Stimulated activated naive B cell treated with anti-CD40 and anti-IgM and Interleukin-4, amounts not matched to agents 10 μg/mL and 1 μg/mL and 100 μg/mL, for 72 hours (primary cell): ENCODE data around the gene CHD2.
"Not testable (repeated sequence)": the region's sequence is repeated elsewhere in the genome, so short reads cannot be mapped to it uniquely, and the experiment has no call there.

ENCODE experiments used
- ATAC-seq, 2 donors: fragments of 150-1000 bp; cut with Tn5 transposase; replicated peaks; 2 replicates each; pipeline ENCODE4 v1.10.0; 2021; ENCODE audit warnings: moderate library complexity in 1 of 2
- DNase-seq: peaks from one replicate; pipeline ENCODE4 v3.0.0; 2021
- H3K27ac Mint-ChIP-seq: one replicate; pipeline ENCODE4 v1.8.0; 2022; ENCODE audit warnings: mild to moderate bottlenecking, mixed read lengths
- H3K27me3 Mint-ChIP-seq, 2 donors: one replicate each; pipeline ENCODE4 v1.8.0; 2022; ENCODE audit warnings: mixed read lengths in 2 of 2
- H3K36me3 Mint-ChIP-seq, 2 donors: one replicate each; pipeline ENCODE4 v1.8.0; 2022; ENCODE audit warnings: mixed read lengths in 2 of 2, mild to moderate bottlenecking in 1 of 2
- H3K4me1 Mint-ChIP-seq, 2 donors: one replicate each; pipeline ENCODE4 v1.8.0; 2022; ENCODE audit warnings: mixed read lengths in 2 of 2, mild to moderate bottlenecking in 1 of 2
- H3K4me3 Mint-ChIP-seq, 2 donors: one replicate each; pipeline ENCODE4 v1.8.0; 2022; ENCODE audit warnings: mild to moderate bottlenecking in 2 of 2, mixed read lengths in 2 of 2, moderate library complexity in 1 of 2
- H3K9me3 Mint-ChIP-seq, 2 donors: one replicate each; pipeline ENCODE4 v1.8.0; 2022; ENCODE audit warnings: mixed read lengths in 2 of 2, mild to moderate bottlenecking in 1 of 2

The CHD2 gene

DNA sequence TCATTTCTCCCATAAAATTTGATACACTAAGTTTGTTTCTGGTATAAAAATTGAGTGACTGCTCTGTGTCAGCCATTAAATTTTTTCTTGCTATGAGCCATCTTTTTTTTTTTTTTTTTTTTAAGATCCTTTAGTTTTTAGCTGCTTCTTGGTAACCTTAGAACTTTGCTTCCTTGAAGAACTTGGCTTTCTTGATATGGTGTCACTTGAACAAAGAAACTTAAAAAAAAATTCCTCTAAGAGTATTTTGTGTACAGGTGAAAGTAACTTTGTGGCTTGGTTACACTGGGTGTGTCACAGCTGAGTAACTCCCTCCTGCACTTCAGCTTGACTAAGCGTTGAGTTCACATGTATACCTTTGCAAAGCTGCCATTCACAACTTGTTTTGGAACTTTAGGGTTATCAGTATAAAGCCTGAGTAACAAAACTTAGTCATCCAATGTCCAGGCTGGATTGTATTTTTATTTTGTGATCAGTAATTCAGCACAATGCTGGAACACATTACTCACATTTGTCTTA lies 6.5 kb downstream of the CHD2 start:
- DNase-seq (no peak), ATAC-seq (peak; percentile 19 to 21)
- Mint-ChIP-seq H3K4me3 (peak overlapping the region; percentile 59 to 64), H3K27me3 (no peaks in the 10 kb centered on the region), H3K9me3 (peaks cover 0 to 6% of the 10 kb centered on the region in 2 donors), H3K4me1 (peaks cover 50 to 76% of the 10 kb centered on the region in 2 donors), H3K36me3 (peaks cover 48 to 63% of the 10 kb centered on the region in 2 donors), H3K27ac (peak overlapping the region; percentile 70)

DNA sequence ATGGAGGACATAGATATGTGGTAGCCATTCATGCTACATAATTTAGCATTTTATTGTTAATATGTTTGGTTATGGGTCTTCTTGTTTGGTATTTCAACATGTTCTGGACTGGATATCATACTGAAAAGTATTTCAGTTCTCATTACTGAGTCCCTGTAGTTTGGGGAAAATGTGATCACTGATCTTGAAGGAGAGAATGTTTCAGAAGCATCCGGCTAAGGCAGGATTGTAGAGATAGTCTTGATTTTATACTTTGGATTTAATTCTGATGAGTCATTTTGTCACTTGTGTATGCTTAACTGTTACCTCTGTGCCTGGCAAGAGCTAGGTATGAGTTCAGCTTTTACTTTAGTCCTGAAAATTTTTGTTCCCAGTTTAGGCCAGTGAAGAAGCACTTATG lies 7.1 kb downstream of the CHD2 start:
- H3K27me3 Mint-ChIP-seq = no peaks in the 10 kb centered on the region
- H3K4me1 Mint-ChIP-seq = peaks cover 56 to 83% of the 10 kb centered on the region in 2 donors
- peaks cover 0 to 7% of the 10 kb centered on the region in 2 donors for H3K9me3 Mint-ChIP-seq
- DNase-seq (no peak), ATAC-seq (no peak)
- H3K27ac Mint-ChIP-seq = peak overlapping the region; percentile 70
- H3K36me3 Mint-ChIP-seq = peaks cover 54 to 65% of the 10 kb centered on the region in 2 donors
- H3K4me3 Mint-ChIP-seq = peak overlapping the region; percentile 52 to 59

GRCh38 chr15:92907896-92908712 lies 8.0 kb downstream of the CHD2 start:
- Mint-ChIP-seq H3K4me1 (peaks cover 62 to 91% of the 10 kb centered on the region in 2 donors), H3K27ac (peak overlapping the region; percentile 70), H3K36me3 (peaks cover 54 to 65% of the 10 kb centered on the region in 2 donors), H3K27me3 (no peaks in the 10 kb centered on the region), H3K9me3 (peaks cover 0 to 7% of the 10 kb centered on the region in 2 donors), H3K4me3 (peak overlapping the region; percentile 51 to 71)
- no peak for DNase-seq
- ATAC-seq = no peak

GRCh38 chr15:92908713-92909057 lies 8.6 kb downstream of the CHD2 start:
- Mint-ChIP-seq H3K27ac (peak overlapping the region; percentile 61), H3K4me1 (peaks cover 65 to 97% of the 10 kb centered on the region in 2 donors), H3K4me3 (peak overlapping the region; percentile 51 to 71), H3K27me3 (no peaks in the 10 kb centered on the region), H3K9me3 (peaks cover 0 to 7% of the 10 kb centered on the region in 2 donors), H3K36me3 (peaks cover 57 to 68% of the 10 kb centered on the region in 2 donors)
- DNase-seq = no peak
- no peak for ATAC-seq

- peak overlapping the region in 1 of 2 donors; percentile 69 for H3K4me3 Mint-ChIP-seq
- peaks cover 52 to 64% of the 10 kb centered on the region in 2 donors for H3K36me3 Mint-ChIP-seq
- H3K27me3 Mint-ChIP-seq = no peaks in the 10 kb centered on the region
- no peak for ATAC-seq
- peak overlapping the region; percentile 77 for H3K27ac Mint-ChIP-seq
- DNase-seq = no peak
- H3K4me1 Mint-ChIP-seq = peaks cover 65 to 97% of the 10 kb centered on the region in 2 donors
- H3K9me3 Mint-ChIP-seq = peaks cover 0 to 7% of the 10 kb centered on the region in 2 donors
Observed at GRCh38 chr15:92909136-92909781, 9.1 kb downstream of the CHD2 start.

DNA sequence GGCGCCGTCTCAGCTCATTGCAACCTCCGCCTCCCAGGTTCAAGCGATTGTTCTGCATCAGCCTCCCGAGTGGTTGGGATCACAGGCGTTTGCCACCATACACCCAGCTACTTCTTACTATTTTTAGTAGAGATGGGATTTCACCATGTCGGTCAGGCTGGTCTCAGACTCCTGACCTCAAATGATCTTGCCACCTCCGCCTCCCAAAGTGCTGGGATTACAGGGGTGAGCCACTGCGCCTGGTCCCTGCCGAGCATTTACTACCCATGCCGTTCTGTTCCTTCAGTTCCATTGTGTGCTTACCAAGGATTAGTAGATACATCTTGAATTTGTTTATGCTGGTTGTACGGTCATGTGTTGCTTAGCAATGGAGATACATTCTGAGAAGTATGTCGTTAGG lies 10.3 kb downstream of the CHD2 start:
- Mint-ChIP-seq H3K27ac (peak overlapping the region; percentile 59), H3K9me3 (peaks cover 0 to 11% of the 10 kb centered on the region in 2 donors), H3K4me3 (no peak overlapping the region), H3K4me1 (peaks cover 64 to 97% of the 10 kb centered on the region in 2 donors), H3K27me3 (no peaks in the 10 kb centered on the region), H3K36me3 (peaks cover 56 to 68% of the 10 kb centered on the region in 2 donors)
- ATAC-seq (no peak), DNase-seq (no peak)

- H3K9me3 Mint-ChIP-seq = peaks cover 3 to 11% of the 10 kb centered on the region in 2 donors
- DNase-seq (no peak), ATAC-seq (no peak)
- H3K4me1 Mint-ChIP-seq = peaks cover 63 to 88% of the 10 kb centered on the region in 2 donors
- H3K36me3 Mint-ChIP-seq = peaks cover 65 to 73% of the 10 kb centered on the region in 2 donors
- no peaks in the 10 kb centered on the region for H3K27me3 Mint-ChIP-seq
- peak overlapping the region in 1 of 2 donors; percentile 72 for H3K4me3 Mint-ChIP-seq
- H3K27ac Mint-ChIP-seq = peak overlapping the region; percentile 97
Observed at GRCh38 chr15:92914103-92914499, 14.0 kb downstream of the CHD2 start.

- H3K27me3 Mint-ChIP-seq = no peaks in the 10 kb centered on the region
Observed at GRCh38 chr15:92914768-92915221, 14.7 kb downstream of the CHD2 start.

GRCh38 chr15:92915766-92916435 lies 15.8 kb downstream of the CHD2 start:
- H3K36me3 Mint-ChIP-seq = peaks cover 59 to 70% of the 10 kb centered on the region in 2 donors
- peaks cover 3 to 11% of the 10 kb centered on the region in 2 donors for H3K9me3 Mint-ChIP-seq
- peak overlapping the region in 1 of 2 donors; percentile 12 for H3K4me3 Mint-ChIP-seq
- no peak for DNase-seq
- H3K27ac Mint-ChIP-seq = peak overlapping the region; percentile 7
- H3K27me3 Mint-ChIP-seq = no peaks in the 10 kb centered on the region
- peaks cover 58 to 88% of the 10 kb centered on the region in 2 donors for H3K4me1 Mint-ChIP-seq
- ATAC-seq = no peak

More at GRCh38 chr15:92914768-92915221, 14.7 kb downstream of the CHD2 start:
- Mint-ChIP-seq H3K9me3 (peaks cover 3 to 11% of the 10 kb centered on the region in 2 donors), H3K27ac (peak overlapping the region; percentile 97), H3K4me1 (peaks cover 59 to 88% of the 10 kb centered on the region in 2 donors), H3K36me3 (peaks cover 59 to 71% of the 10 kb centered on the region in 2 donors), H3K4me3 (peak overlapping the region; percentile 72 to 78)
- DNase-seq = no peak
- ATAC-seq = peak; percentile 74 to 77

- DNase-seq = peak; percentile 79
- Mint-ChIP-seq H3K36me3 (peaks cover 49 to 66% of the 10 kb centered on the region in 2 donors), H3K4me1 (peaks cover 60 to 88% of the 10 kb centered on the region in 2 donors), H3K4me3 (peak overlapping the region in 1 of 2 donors; percentile 46), H3K27ac (peak overlapping the region; percentile 85), H3K9me3 (peaks cover 3 to 4% of the 10 kb centered on the region in 2 donors), H3K27me3 (no peaks in the 10 kb centered on the region)
- peak; percentile 53 to 63 for ATAC-seq
Observed at GRCh38 chr15:92917598-92918407, 17.7 kb downstream of the CHD2 start.

- peaks cover 59 to 88% of the 10 kb centered on the region in 2 donors for H3K4me1 Mint-ChIP-seq
- H3K27ac Mint-ChIP-seq, ATAC-seq: not testable (repeated sequence)
Observed at GRCh38 chr15:92918881-92919280, 18.8 kb downstream of the CHD2 start.

DNA sequence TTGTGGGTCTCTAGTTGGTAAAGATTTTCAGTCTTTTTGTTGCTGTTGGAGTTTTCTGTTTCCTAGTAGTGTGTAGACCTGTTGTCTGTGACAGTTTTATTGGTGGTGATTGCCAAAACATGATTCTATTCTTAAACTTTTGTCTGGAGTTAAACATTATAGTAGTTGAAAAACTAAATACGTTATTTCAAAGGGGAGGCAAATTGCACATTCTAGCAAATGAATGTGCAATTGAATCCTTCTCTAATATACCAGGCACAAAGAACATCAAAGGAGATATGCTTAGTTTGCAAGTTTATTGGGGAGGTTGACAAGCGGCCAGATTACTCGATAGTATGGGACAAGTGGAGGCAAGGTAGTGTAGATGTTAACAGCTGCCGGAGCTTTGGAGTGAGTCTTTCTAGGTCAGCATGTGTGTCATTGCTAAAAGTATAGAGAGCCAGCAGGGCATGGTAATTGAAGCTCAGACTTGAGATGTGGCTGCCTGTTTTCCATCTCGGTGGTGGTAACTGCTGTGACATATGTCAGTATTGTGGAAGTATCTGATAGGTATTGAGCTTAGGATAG lies 20.6 kb downstream of the CHD2 start:
- Mint-ChIP-seq H3K4me3 (peak overlapping the region in 1 of 2 donors; percentile 16), H3K4me1 (peaks cover 54 to 82% of the 10 kb centered on the region in 2 donors), H3K36me3 (peaks cover 46 to 65% of the 10 kb centered on the region in 2 donors), H3K27me3 (no peaks in the 10 kb centered on the region), H3K9me3 (peaks cover 0 to 3% of the 10 kb centered on the region in 2 donors), H3K27ac (peak overlapping the region; percentile 83)
- ATAC-seq (no peak), DNase-seq (no peak)

More at GRCh38 chr15:92918881-92919280, 18.8 kb downstream of the CHD2 start:
- not testable (repeated sequence) for DNase-seq, H3K27me3 Mint-ChIP-seq, H3K9me3 Mint-ChIP-seq, H3K4me3 Mint-ChIP-seq
- H3K36me3 Mint-ChIP-seq = peaks cover 48 to 66% of the 10 kb centered on the region in 2 donors
